ENCODE data around the gene CACNA2D3.

- no peak for TF ChIP-seq CTCF (IDR thresholded peaks at IDR 0.05)
- no peak for TF ChIP-seq POLR2A (IDR thresholded peaks at IDR 0.05)
- TF ChIP-seq POLR2AphosphoS5 (IDR thresholded peaks at IDR 0.05): no peak
These were observed 786.8 kb downstream of the CACNA2D3 start for GRCh38 chr3:54909191-54909590.
